SU-DHL-6 (cell line): Measurements from ENCODE around the gene NUTM2G.
"Not testable (repeated sequence)": the region's sequence is repeated elsewhere in the genome, so short reads cannot be mapped to it uniquely, and the experiment has no call there.

ENCODE experiments used
- H2AFZ ChIP-seq: fragments of 200-600 bp; sonication (generic); 2 replicates; pipeline ENCODE4 v1.6.1; 2014; ENCODE audit warnings: low read depth, mild to moderate bottlenecking, moderate library complexity, mixed read lengths, antibody characterized with exemption, low read length; ENCODE audit not compliant: severe bottlenecking
- H3F3A ChIP-seq: fragments of 200-600 bp; shearing (Covaris generic); 2 replicates; pipeline ENCODE4 v1.6.0; 2016; ENCODE audit warnings: antibody characterized with exemption, mild to moderate bottlenecking; ENCODE audit not compliant: insufficient read depth
- H3K27ac ChIP-seq: fragments of 200-600 bp; sonication (generic); 2 replicates; pipeline ENCODE4 v1.5.1; 2016; ENCODE audit warnings: low read depth, mild to moderate bottlenecking, low read length, moderate library complexity, mixed read lengths
- H3K27me3 ChIP-seq: fragments of 200-600 bp; sonication (generic), shearing (Covaris generic); 2 replicates; pipeline ENCODE4 v1.6.0; 2014; ENCODE audit warnings: mild to moderate bottlenecking, low read length
- H3K36me3 ChIP-seq: fragments of 200-600 bp; sonication (generic); 2 replicates; pipeline ENCODE4 v1.6.1; 2014; ENCODE audit warnings: mild to moderate bottlenecking, low read length, mixed read lengths
- H3K4me2 ChIP-seq: fragments of 300-600, 200-600 bp; shearing (Covaris generic), sonication (generic); 2 replicates; pipeline ENCODE4 v1.6.0; 2014; ENCODE audit warnings: low read length, low read depth, mild to moderate bottlenecking; ENCODE audit not compliant: poor library complexity, severe bottlenecking
- H3K4me3 ChIP-seq: fragments of 200-600 bp; sonication (generic); 2 replicates; pipeline ENCODE4 v1.5.1; 2014; ENCODE audit warnings: antibody characterized with exemption, low read length, mild to moderate bottlenecking, mixed read lengths; ENCODE audit not compliant: insufficient read depth, poor library complexity, severe bottlenecking
- H3K79me2 ChIP-seq: fragments of 200-600 bp; sonication (generic); 2 replicates; pipeline ENCODE4 v1.6.1; 2014; ENCODE audit warnings: mild to moderate bottlenecking, low read length, moderate library complexity; ENCODE audit not compliant: insufficient read depth
- H3K9ac ChIP-seq: fragments of 200-600 bp; sonication (generic); 2 replicates; pipeline ENCODE4 v1.7.0; 2014; ENCODE audit warnings: mild to moderate bottlenecking, low read length
- H3K9me2 ChIP-seq: fragments of 200-600 bp; sonication (generic); replicated peaks from 2 replicates; pipeline ENCODE4 v1.6.1; 2014; ENCODE audit warnings: low read length; ENCODE audit not compliant: insufficient read depth
- H3K9me3 ChIP-seq: fragments of 200-600 bp; sonication (generic); 2 replicates; pipeline ENCODE4 v1.6.1; 2014; ENCODE audit warnings: low read length, mixed read lengths; ENCODE audit not compliant: insufficient read depth
- H4K20me1 ChIP-seq: fragments of 200-600 bp; sonication (generic); 2 replicates; pipeline ENCODE4 v1.6.1; 2014; ENCODE audit warnings: low read depth, mild to moderate bottlenecking, antibody characterized with exemption, low read length, moderate library complexity, mixed read lengths

The NUTM2G gene

GRCh38 chr9:96916531-96916930 lies 12.1 kb upstream of the NUTM2G start:
- H3K4me3 ChIP-seq, H3K79me2 ChIP-seq, H3K36me3 ChIP-seq, H2AFZ ChIP-seq, H4K20me1 ChIP-seq, H3K4me2 ChIP-seq, H3K9me3 ChIP-seq, H3F3A ChIP-seq, H3K9ac ChIP-seq, H3K9me2 ChIP-seq, H3K27ac ChIP-seq, H3K27me3 ChIP-seq: not testable (repeated sequence)

GRCh38 chr9:96918550-96918949 lies 10.1 kb upstream of the NUTM2G start:
- H3K9me2 ChIP-seq, result not testable (repeated sequence)

GRCh38 chr9:96920803-96921202 lies 7.8 kb upstream of the NUTM2G start:
- not testable (repeated sequence) for H4K20me1 ChIP-seq, H3F3A ChIP-seq, H3K36me3 ChIP-seq, H2AFZ ChIP-seq, H3K4me3 ChIP-seq, H3K9ac ChIP-seq, H3K4me2 ChIP-seq, H3K9me3 ChIP-seq, H3K27ac ChIP-seq, H3K9me2 ChIP-seq, H3K79me2 ChIP-seq, H3K27me3 ChIP-seq

More at GRCh38 chr9:96918550-96918949, 10.1 kb upstream of the NUTM2G start:
- H3F3A ChIP-seq, H3K36me3 ChIP-seq, H4K20me1 ChIP-seq, H3K4me3 ChIP-seq, H3K79me2 ChIP-seq, H3K9ac ChIP-seq, H3K27me3 ChIP-seq, H3K27ac ChIP-seq, H2AFZ ChIP-seq, H3K9me3 ChIP-seq, H3K4me2 ChIP-seq: not testable (repeated sequence)

- not testable (repeated sequence) for H3K4me2 ChIP-seq, H3K9ac ChIP-seq, H3K9me2 ChIP-seq, H3K4me3 ChIP-seq, H3K27ac ChIP-seq, H3K36me3 ChIP-seq, H3K27me3 ChIP-seq, H4K20me1 ChIP-seq, H3K79me2 ChIP-seq, H3F3A ChIP-seq, H2AFZ ChIP-seq, H3K9me3 ChIP-seq
Observed at GRCh38 chr9:96925587-96925986, 3.1 kb upstream of the NUTM2G start.

GRCh38 chr9:96931665-96932064 lies 3.0 kb downstream of the NUTM2G start:
- H2AFZ ChIP-seq, H3K27me3 ChIP-seq, H3F3A ChIP-seq, H4K20me1 ChIP-seq, H3K4me2 ChIP-seq, H3K27ac ChIP-seq, H3K36me3 ChIP-seq, H3K79me2 ChIP-seq, H3K9ac ChIP-seq, H3K9me3 ChIP-seq, H3K4me3 ChIP-seq, H3K9me2 ChIP-seq: not testable (repeated sequence)

- H3K79me2 ChIP-seq, H4K20me1 ChIP-seq, H3K27me3 ChIP-seq, H3K36me3 ChIP-seq, H3K27ac ChIP-seq, H3K9me2 ChIP-seq, H2AFZ ChIP-seq, H3K9ac ChIP-seq, H3F3A ChIP-seq, H3K4me2 ChIP-seq, H3K4me3 ChIP-seq, H3K9me3 ChIP-seq: not testable (repeated sequence)
Observed at GRCh38 chr9:96934097-96934496, 5.5 kb downstream of the NUTM2G start.

- H3K79me2 ChIP-seq, H2AFZ ChIP-seq, H3K9ac ChIP-seq, H4K20me1 ChIP-seq, H3F3A ChIP-seq, H3K9me2 ChIP-seq, H3K4me3 ChIP-seq, H3K4me2 ChIP-seq, H3K27me3 ChIP-seq, H3K9me3 ChIP-seq, H3K36me3 ChIP-seq, H3K27ac ChIP-seq: not testable (repeated sequence)
Observed at GRCh38 chr9:96934706-96935105, 6.1 kb downstream of the NUTM2G start.

GRCh38 chr9:96935401-96935800 lies 6.8 kb downstream of the NUTM2G start:
- H3K4me3 ChIP-seq, H3K9me2 ChIP-seq, H3K79me2 ChIP-seq: not testable (repeated sequence)

More at GRCh38 chr9:96935401-96935800, 6.8 kb downstream of the NUTM2G start:
- not testable (repeated sequence) for H3F3A ChIP-seq, H3K4me2 ChIP-seq, H3K27me3 ChIP-seq, H3K27ac ChIP-seq, H3K9me3 ChIP-seq, H3K36me3 ChIP-seq, H2AFZ ChIP-seq, H3K9ac ChIP-seq, H4K20me1 ChIP-seq
